H9 (cell line): ENCODE measurements around the gene PARP1. TPM values are rescaled to one million over a fixed set of nuclear protein-coding genes. Genes with fewer than 3 reads are reported as not detected.

Source experiments
- DNase-seq: peaks from one replicate; pipeline ENCODE4 v3.0.0-alpha.2; 2017
- H2AFZ ChIP-seq: one replicate; pipeline ENCODE4 v1.6.1; 2013; ENCODE audit warnings: mild to moderate bottlenecking, low read length, control low read depth, moderate library complexity
- H2AK5ac ChIP-seq: 2 replicates; pipeline ENCODE4 v1.6.1; 2013; ENCODE audit warnings: low read length, control low read depth, mixed read lengths; ENCODE audit not compliant: insufficient read length
- H2BK120ac ChIP-seq: one replicate; pipeline ENCODE4 v1.6.1; 2013; ENCODE audit warnings: low read depth, mild to moderate bottlenecking, low read length, control low read depth, inconsistent platforms; ENCODE audit not compliant: poor library complexity, severe bottlenecking
- H2BK12ac ChIP-seq: 2 replicates; pipeline ENCODE4 v1.6.1; 2013; ENCODE audit warnings: low read length, control low read depth, mixed read lengths, low read depth; ENCODE audit not compliant: insufficient read length
- H2BK15ac ChIP-seq: 2 replicates; pipeline ENCODE4 v1.6.1; 2013; ENCODE audit warnings: low read depth, low read length, control low read depth
- H2BK20ac ChIP-seq: one replicate; pipeline ENCODE4 v1.6.1; 2013; ENCODE audit warnings: low read depth, mild to moderate bottlenecking, low read length, control low read depth, inconsistent platforms; ENCODE audit not compliant: poor library complexity, severe bottlenecking
- H2BK5ac ChIP-seq: 2 replicates; pipeline ENCODE4 v1.6.1; 2013; ENCODE audit warnings: low read length, control low read depth, mixed read lengths; ENCODE audit not compliant: insufficient read length
- H3K14ac ChIP-seq: 2 replicates; pipeline ENCODE4 v1.6.1; 2013; ENCODE audit warnings: low read length, control low read depth; ENCODE audit not compliant: insufficient read depth
- H3K18ac ChIP-seq: 2 replicates; pipeline ENCODE4 v1.6.1; 2013; ENCODE audit warnings: low read depth, mild to moderate bottlenecking, mixed read lengths, low read length, control low read depth; ENCODE audit not compliant: insufficient read length
- H3K23ac ChIP-seq: 2 replicates; pipeline ENCODE4 v1.6.1; 2013; ENCODE audit warnings: low read length, control low read depth, mixed read lengths, low read depth; ENCODE audit not compliant: insufficient read length
- H3K23me2 ChIP-seq: 2 replicates; pipeline ENCODE4 v1.6.1; 2013; ENCODE audit warnings: low read depth, mild to moderate bottlenecking, mixed read lengths, low read length, control low read depth; ENCODE audit not compliant: insufficient read length, poor library complexity, severe bottlenecking
- H3K27ac ChIP-seq: 2 replicates; pipeline ENCODE4 v1.5.1; 2013; ENCODE audit warnings: low read length, control low read depth, mixed read lengths, low read depth; ENCODE audit not compliant: insufficient read length
- H3K27me3 ChIP-seq: 2 replicates; pipeline ENCODE4 v1.6.1; 2013; ENCODE audit warnings: low read length, control low read depth, inconsistent platforms; ENCODE audit not compliant: insufficient read depth
- H3K4ac ChIP-seq: 2 replicates; pipeline ENCODE4 v1.6.1; 2013; ENCODE audit warnings: low read depth, mild to moderate bottlenecking, control low read depth, inconsistent platforms, low read length, moderate library complexity
- H3K4me1 ChIP-seq: 2 replicates; pipeline ENCODE4 v1.6.1; 2013; ENCODE audit warnings: low read length, control low read depth, inconsistent platforms; ENCODE audit not compliant: insufficient read depth
- H3K4me2 ChIP-seq: 2 replicates; pipeline ENCODE4 v1.6.1; 2013; ENCODE audit warnings: low read length, control low read depth, mixed read lengths; ENCODE audit not compliant: insufficient read length, insufficient read depth
- H3K56ac ChIP-seq: 2 replicates; pipeline ENCODE4 v1.6.1; 2013; ENCODE audit warnings: low read depth, mild to moderate bottlenecking, mixed read lengths, low read length, control low read depth; ENCODE audit not compliant: insufficient read length
- H3K79me1 ChIP-seq: 2 replicates; pipeline ENCODE4 v1.6.1; 2013; ENCODE audit warnings: low read depth, mild to moderate bottlenecking, moderate library complexity, low read length, control low read depth, inconsistent platforms; ENCODE audit not compliant: insufficient read depth, poor library complexity, severe bottlenecking
- H3K79me2 ChIP-seq: 2 replicates; pipeline ENCODE4 v1.6.1; 2013; ENCODE audit warnings: low read length, control low read depth, inconsistent platforms; ENCODE audit not compliant: insufficient read depth
- H3K9ac ChIP-seq: 2 replicates; pipeline ENCODE4 v1.6.1; 2013; ENCODE audit warnings: low read length, control low read depth, mixed read lengths; ENCODE audit not compliant: insufficient read length; ENCODE audit errors: extremely low read depth
- H3K9me3 ChIP-seq: one replicate; pipeline ENCODE4 v1.6.1; 2013; ENCODE audit warnings: low read depth, low read length, inconsistent platforms; ENCODE audit not compliant: control insufficient read depth
- H3T11ph ChIP-seq: one replicate; pipeline ENCODE4 v1.6.1; 2013; ENCODE audit warnings: mild to moderate bottlenecking, low read length, control low read depth, inconsistent platforms
- H4K20me1 ChIP-seq: one replicate; pipeline ENCODE4 v1.6.1; 2013; ENCODE audit not compliant: control insufficient read depth, insufficient read length, insufficient read depth
- H4K5ac ChIP-seq: 2 replicates; pipeline ENCODE4 v1.6.1; 2013; ENCODE audit warnings: low read depth, mild to moderate bottlenecking, mixed read lengths, low read length, control low read depth; ENCODE audit not compliant: insufficient read length
- H4K8ac ChIP-seq: replicated peaks from 2 replicates; pipeline ENCODE4 v1.6.1; 2013; ENCODE audit warnings: low read length, control low read depth, mixed read lengths, low read depth; ENCODE audit not compliant: insufficient read length
- H4K91ac ChIP-seq: 2 replicates; pipeline ENCODE4 v1.6.1; 2013; ENCODE audit warnings: low read depth, mild to moderate bottlenecking, moderate library complexity, mixed read lengths, low read length, control low read depth; ENCODE audit not compliant: insufficient read length
- H3K27ac Mint-ChIP-seq, 3 experiments: 2 replicates in 2 of 3; 3 replicates in 1 of 3; pipeline ENCODE4 v1.8.0; 2020 to 2021; ENCODE audit warnings: mixed read lengths in 3 of 3, mild to moderate bottlenecking in 1 of 3, moderate library complexity in 1 of 3
- H3K27me3 Mint-ChIP-seq: 2 replicates; pipeline ENCODE4 v1.8.0; 2021; ENCODE audit warnings: low read depth, mild to moderate bottlenecking, moderate library complexity, mixed read lengths
- H3K36me3 Mint-ChIP-seq, 3 experiments: 2 replicates in 2 of 3; 3 replicates in 1 of 3; pipeline ENCODE4 v1.8.0; 2020 to 2021; ENCODE audit warnings: low read depth in 3 of 3, mixed read lengths in 3 of 3; ENCODE audit not compliant: insufficient read depth in 1 of 3
- H3K4me1 Mint-ChIP-seq, 2 experiments: 2 replicates each; pipeline ENCODE4 v1.8.0; 2020; ENCODE audit warnings: mixed read lengths in 2 of 2
- H3K4me3 Mint-ChIP-seq, 2 experiments: 2 replicates in 1 of 2; 3 replicates in 1 of 2; pipeline ENCODE4 v1.8.0; 2020 to 2021; ENCODE audit warnings: mild to moderate bottlenecking in 2 of 2, mixed read lengths in 2 of 2, moderate library complexity in 1 of 2
- H3K9me3 Mint-ChIP-seq, 2 experiments: 2 replicates in 1 of 2; 3 replicates in 1 of 2; pipeline ENCODE4 v1.8.0; 2020; ENCODE audit warnings: mild to moderate bottlenecking in 2 of 2, mixed read lengths in 2 of 2, moderate library complexity in 1 of 2
- WGBS: extraction: QIAGEN DNeasy Blood & Tissue Kit; methylation state at CpG from one replicate; pipeline ENCODE4 v1.1.7; 2013; ENCODE audit warnings: missing lambda C conversion rate, low lambda C conversion rate, mixed read lengths; ENCODE audit not compliant: insufficient read length; ENCODE audit errors: extremely low coverage; 5-methylcytosine and 5-hydroxymethylcytosine counted together
- total RNA-seq: library from RNA; stranded (reverse); gene quantifications from 2 replicates; pipeline ENCODE4 v1.2.1, GENCODE V29; 2021
- TF ChIP-seq, protein P1 (sequence below): fragments of 200-600 bp; sonication (generic); conservative IDR thresholded peaks from 3 replicates; pipeline ENCODE4 v1.8.0; 2021; ENCODE audit warnings: antibody characterized with exemption, mild to moderate bottlenecking

The PARP1 gene
- total RNA-seq, 1 experiment from 2014 or later = 337 TPM

DNA sequence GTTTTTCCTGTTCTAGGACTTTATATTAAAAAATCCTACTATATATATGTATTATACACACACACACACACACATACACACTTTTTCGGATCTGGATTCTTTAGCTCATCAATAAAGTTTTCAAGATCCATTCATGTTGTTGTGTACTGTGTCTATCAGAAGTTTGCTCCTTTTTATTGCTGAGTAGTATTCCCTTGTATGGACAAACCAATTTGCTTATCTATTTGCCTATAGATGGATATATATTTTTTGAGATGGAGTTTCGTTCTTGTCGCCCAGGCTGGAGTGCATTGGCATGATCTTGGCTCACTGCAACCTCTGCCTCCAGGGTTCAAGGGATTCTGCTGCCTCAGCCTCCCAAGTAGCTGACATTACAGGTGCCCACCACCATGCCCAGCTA lies 78.7 kb downstream of the PARP1 start:
- Histone ChIP-seq H3K4me2 (no peak overlapping the region), H3K14ac (no peak overlapping the region), H3K79me2 (no peaks in the 10 kb centered on the region), H2BK120ac (no peak overlapping the region), H4K8ac (no peak overlapping the region), H2AK5ac (no peak overlapping the region), H4K91ac (no peak overlapping the region), H3K4me1 (0 out of 2 replicates have a peak, but pooled peaks cover 2% of the 10 kb centered on the region), H2BK12ac (no peak overlapping the region), H3K27ac (no peak overlapping the region), H4K20me1 (no peaks in the 10 kb centered on the region), H4K5ac (no peak overlapping the region), H2BK5ac (no peak overlapping the region), H3K56ac (no peak overlapping the region), H3K9ac (no peak overlapping the region), H3K79me1 (no peaks in the 10 kb centered on the region), H3K27me3 (no peaks in the 10 kb centered on the region), H3K4ac (no peak overlapping the region), H2AFZ (no peak overlapping the region), H3K18ac (no peak overlapping the region), H3K23me2 (no peaks in the 10 kb centered on the region), H3K23ac (no peak overlapping the region), H3T11ph (no peak overlapping the region), H2BK15ac (no peak overlapping the region), H2BK20ac (no peak overlapping the region), H3K9me3 (no peaks in the 10 kb centered on the region)
- peaks cover 3% of the 10 kb centered on the region; the same call in 1 of the 2 replicates for H3K27me3 Mint-ChIP-seq
- no peak for DNase-seq
- H3K4me1 Mint-ChIP-seq = peaks cover 4 to 5% of the 10 kb centered on the region in 2 experiments
- H3K36me3 Mint-ChIP-seq = no peaks in the 10 kb centered on the region
- H3K9me3 Mint-ChIP-seq = no peaks in the 10 kb centered on the region
- H3K27ac Mint-ChIP-seq = no peak overlapping the region
- WGBS = no CpG with 5 or more reads among the region's 3 CpGs
- TF ChIP-seq, protein P1, sequence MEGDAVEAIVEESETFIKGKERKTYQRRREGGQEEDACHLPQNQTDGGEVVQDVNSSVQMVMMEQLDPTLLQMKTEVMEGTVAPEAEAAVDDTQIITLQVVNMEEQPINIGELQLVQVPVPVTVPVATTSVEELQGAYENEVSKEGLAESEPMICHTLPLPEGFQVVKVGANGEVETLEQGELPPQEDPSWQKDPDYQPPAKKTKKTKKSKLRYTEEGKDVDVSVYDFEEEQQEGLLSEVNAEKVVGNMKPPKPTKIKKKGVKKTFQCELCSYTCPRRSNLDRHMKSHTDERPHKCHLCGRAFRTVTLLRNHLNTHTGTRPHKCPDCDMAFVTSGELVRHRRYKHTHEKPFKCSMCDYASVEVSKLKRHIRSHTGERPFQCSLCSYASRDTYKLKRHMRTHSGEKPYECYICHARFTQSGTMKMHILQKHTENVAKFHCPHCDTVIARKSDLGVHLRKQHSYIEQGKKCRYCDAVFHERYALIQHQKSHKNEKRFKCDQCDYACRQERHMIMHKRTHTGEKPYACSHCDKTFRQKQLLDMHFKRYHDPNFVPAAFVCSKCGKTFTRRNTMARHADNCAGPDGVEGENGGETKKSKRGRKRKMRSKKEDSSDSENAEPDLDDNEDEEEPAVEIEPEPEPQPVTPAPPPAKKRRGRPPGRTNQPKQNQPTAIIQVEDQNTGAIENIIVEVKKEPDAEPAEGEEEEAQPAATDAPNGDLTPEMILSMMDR = no peak
- H3K4me3 Mint-ChIP-seq = no peak overlapping the region
